Inferior parietal cortex (tissue), 1 donor: ENCODE results near the gene KCNJ6.
"Not testable (repeated sequence)": the region's sequence is repeated elsewhere in the genome, so short reads cannot be mapped to it uniquely, and the experiment has no call there.

Experiments used
- DNase-seq: peaks from one replicate; pipeline ENCODE4 v3.0.0-alpha.2; 2016; ENCODE audit errors: extremely low spot score

The KCNJ6 gene

GRCh38 chr21:37645848-37646247 lies 270.4 kb downstream of the KCNJ6 start:
- no peak for DNase-seq

GRCh38 chr21:37644636-37645035 lies 271.6 kb downstream of the KCNJ6 start:
- DNase-seq = no peak

DNA sequence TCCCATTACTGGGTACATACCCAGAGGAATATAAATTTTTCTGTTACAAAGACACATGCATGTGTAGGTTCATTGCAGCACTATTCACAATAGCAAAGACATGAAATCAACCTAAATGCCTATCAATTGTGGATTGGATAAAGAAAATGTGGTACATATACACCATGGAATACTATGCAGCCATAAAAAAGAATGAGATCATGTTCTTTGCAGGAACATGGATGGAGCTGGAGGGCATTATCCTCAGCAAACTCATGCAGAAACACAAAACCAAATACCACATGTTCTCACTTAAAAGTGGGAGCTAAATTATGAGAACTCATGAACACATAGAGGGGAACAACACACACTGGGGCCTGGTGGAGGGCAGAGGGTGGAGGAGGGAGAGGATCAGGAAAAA lies 272.4 kb downstream of the KCNJ6 start:
- not testable (repeated sequence) for DNase-seq

DNA sequence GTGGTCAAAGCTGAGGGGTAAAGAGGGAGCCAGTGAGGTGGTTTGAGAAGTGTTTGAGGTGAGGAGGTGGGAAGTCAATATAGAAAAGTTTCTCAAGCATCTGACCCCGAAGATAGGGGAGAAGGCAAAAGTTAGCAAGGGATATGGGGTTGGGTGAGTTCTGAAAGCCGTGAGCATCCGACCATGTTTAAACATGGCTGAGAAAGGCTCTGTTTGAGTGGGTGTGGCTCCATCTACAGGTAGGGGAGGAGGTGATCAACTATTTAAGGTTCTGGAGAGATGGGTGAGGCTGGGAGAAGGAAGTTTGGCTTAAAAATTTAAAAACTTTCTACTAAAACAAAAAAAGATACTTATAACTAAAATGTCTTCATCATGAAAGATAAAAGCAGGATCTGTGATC lies 273.8 kb downstream of the KCNJ6 start:
- DNase-seq = no peak

- DNase-seq = no peak
These were observed 276.5 kb downstream of the KCNJ6 start for GRCh38 chr21:37639756-37640155.

DNA sequence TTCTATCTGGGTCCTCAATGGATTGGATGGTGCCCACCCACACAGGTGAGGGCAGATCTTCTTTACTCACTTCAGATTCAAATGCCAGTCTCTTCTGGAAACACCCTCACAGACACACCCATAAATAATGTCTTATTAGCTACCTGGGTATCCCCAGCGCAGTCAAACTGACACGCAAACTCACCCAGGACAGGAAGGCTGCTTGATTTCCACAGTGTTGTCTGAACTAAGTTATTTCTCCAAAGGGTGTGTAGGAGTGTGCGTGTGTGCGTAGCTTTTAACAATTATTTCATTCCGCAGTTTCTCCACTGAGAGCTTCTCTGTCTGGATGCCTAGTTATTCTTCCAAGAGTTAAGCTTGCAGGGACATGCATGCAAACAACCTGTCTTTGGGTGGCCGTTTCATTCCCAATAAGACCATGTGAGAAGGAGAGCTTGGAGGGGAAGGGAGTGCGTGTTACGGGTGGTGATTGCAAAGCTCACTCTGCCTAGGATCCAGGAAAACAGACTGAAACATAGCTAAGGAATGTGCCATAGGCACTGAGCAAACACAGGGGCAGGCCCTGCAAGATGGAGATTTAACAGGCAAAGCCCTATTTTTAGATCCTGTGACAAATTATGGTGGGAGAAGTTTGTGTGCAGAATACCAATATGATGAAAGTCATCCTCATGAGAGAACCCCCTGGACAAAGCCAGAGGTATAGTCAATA lies 280.0 kb downstream of the KCNJ6 start:
- no peak for DNase-seq

- DNase-seq = no peak
These were observed 284.7 kb downstream of the KCNJ6 start for GRCh38 chr21:37631319-37632117.

GRCh38 chr21:37630872-37631271 lies 285.4 kb downstream of the KCNJ6 start:
- DNase-seq = no peak

GRCh38 chr21:37628362-37628761 lies 287.9 kb downstream of the KCNJ6 start:
- no peak for DNase-seq

- DNase-seq = no peak
These were observed 288.7 kb downstream of the KCNJ6 start for GRCh38 chr21:37627561-37627960.

- DNase-seq = no peak
These were observed 289.2 kb downstream of the KCNJ6 start for GRCh38 chr21:37627074-37627473.

GRCh38 chr21:37626320-37626719 lies 289.9 kb downstream of the KCNJ6 start:
- DNase-seq = no peak

GRCh38 chr21:37623689-37624088 lies 292.6 kb downstream of the KCNJ6 start:
- no peak for DNase-seq

DNA sequence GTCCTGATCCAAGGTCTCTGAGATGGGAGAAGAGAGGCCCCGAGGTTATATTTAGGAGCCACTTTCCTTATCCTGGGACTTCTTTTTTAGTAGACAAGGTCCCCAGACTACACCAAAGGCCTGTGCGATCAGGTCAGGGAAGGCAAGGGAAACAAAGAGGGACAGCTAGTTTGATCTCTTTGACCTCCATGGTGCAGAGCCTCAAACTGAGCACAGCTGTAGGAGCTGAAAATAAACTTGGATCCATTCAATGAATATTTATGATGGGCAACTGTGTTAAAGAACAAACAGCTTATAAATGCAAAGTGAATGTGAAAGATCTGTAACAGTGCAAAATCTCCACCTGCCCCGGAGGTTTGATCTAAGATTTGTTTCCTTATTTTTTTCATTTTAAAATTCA lies 293.1 kb downstream of the KCNJ6 start:
- DNase-seq = no peak

DNA sequence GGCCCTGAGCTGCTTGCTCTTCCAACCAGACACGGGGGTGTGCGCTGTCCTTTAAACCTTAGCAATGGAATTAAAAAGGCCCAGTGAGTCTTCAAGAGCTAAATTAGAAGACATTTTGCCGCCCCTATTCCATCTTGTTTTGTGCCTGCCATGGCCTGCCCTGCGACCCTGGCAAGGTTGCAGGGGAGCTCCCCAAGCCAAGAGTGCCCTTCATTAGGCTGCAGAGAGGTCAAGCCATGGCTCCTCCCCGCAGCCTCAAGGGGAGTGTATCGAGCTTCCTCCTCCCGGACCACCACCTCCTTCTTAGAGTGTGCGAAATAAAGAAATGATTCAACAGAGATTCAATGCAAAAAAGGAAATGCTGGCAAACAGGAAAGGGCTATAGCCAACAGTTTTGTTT lies 293.5 kb downstream of the KCNJ6 start:
- no peak for DNase-seq

DNA sequence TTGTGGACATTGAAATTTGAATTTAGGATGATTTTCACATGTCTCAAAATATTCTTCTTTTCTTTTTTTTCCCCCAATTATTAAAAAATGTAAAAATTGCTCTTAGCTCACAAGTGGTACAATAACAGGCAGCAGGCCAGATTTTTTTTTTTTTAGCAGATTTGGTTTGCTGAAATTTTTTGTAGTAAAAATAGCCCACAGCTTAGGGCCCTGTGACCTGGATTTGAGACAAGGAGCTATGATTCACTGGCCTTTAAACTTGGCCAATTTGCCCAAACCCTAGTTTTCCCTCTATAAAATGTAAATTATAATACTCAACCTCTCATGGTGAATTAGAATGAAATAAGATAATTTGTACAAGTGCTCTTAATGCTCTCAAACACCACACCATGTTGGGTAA lies 295.9 kb downstream of the KCNJ6 start:
- DNase-seq = no peak

DNA sequence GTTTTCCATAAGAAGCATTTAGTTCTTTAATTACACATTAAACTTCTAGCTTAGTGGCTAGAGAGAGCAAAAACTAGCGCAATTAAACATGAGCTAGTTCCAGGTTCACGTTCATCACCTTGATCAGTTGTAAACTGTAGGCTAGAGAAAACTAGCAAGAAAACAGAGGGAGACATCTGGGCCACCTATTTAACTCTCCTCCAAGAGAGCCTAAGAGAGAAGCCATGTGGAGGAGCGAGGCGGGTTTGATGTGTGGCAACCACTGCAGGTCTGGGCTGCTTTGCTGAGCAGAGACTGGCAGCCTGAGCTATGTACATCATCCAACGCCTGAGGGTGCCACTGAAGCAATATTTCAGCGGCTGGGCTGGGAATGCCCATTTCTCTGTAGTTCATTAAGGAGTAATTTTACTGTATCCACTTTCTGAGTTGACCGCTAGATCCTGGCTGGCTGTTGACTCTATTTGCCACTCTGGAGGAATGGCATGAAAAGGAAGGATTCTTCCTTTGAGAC lies 296.7 kb downstream of the KCNJ6 start:
- DNase-seq = no peak

GRCh38 chr21:37618081-37618480 lies 298.2 kb downstream of the KCNJ6 start:
- no peak for DNase-seq

DNA sequence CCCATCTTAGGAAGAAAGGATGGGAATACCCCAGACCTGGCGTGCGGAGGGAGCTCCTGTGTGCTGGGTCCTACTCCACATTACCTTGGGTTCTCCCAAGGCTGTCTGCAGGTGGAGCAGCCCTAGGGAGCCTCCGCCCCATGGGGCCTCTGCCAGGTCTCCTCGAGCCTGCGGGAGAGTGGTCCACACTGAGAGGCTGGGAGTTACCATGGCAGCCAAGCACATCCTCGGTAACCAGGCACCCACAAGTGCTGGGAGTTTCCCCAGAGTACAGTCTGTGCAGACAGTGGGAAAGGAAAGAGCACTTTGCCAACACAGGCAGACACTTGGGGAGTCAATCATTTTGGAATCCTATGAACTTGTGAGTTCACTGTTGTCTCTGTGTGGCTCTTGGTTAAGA lies 300.3 kb downstream of the KCNJ6 start:
- DNase-seq = peak; percentile 9

DNA sequence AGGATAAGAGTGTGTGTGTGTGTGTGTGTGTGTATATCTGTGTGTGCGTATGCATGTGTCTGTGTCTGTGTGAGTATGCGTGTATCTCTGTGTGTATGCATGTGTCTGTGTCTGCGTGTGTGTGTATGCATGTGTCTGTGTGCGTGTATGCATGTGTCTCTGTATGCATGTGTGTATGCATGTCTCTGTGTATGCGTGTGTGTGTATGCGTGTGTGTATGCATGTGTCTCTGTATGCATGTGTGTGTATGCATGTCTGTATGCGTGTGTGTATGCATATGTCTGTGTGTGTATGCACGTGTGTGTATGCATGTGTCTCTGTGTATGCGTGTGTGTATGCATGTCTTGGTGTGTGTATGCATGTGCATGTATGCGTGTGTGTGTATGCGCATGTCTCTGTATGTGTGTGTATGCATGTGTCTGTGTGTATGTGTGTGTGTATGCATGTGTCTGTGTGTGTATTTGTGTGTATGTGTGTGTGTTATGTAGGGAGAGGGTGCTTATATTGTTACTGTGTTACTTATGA lies 301.8 kb downstream of the KCNJ6 start:
- no peak for DNase-seq

- no peak for DNase-seq
These were observed 309.2 kb downstream of the KCNJ6 start for GRCh38 chr21:37607081-37607480.

- no peak for DNase-seq
These were observed 309.7 kb downstream of the KCNJ6 start for GRCh38 chr21:37606549-37606948.

- DNase-seq = no peak
These were observed 311.3 kb downstream of the KCNJ6 start for GRCh38 chr21:37605006-37605405.
